SK-N-SH (cell line): ENCODE measurements around the gene CSPG5. TPM values are rescaled to one million over a fixed set of nuclear protein-coding genes. Genes with fewer than 3 reads are reported as not detected.

ENCODE experiments used
- CTCF ChIA-PET: fragments of 300-600, 350-600 bp; formaldehyde crosslinking; extraction: SDS; loops from one replicate; lab custom pipeline; 2021; lab: Yijun Ruan, JAX
- POLR2A ChIA-PET: fragments of 350-600 bp; sonication (Branson Sonifier 250); formaldehyde crosslinking; extraction: SDS; loops from one replicate; lab custom pipeline; 2020; ENCODE audit warnings: antibody characterized with exemption, inconsistent platforms; lab: Yijun Ruan, JAX
- DNase-seq: peaks from one replicate; pipeline ENCODE4 v3.0.0; 2012
- H2AFZ ChIP-seq: fragments of 200-600 bp; sonication (generic); 2 replicates; pipeline ENCODE4 v1.8.1; 2016; ENCODE audit warnings: antibody characterized with exemption, mild to moderate bottlenecking, low read depth
- H3F3A ChIP-seq: fragments of 200-600 bp; sonication (generic); replicated peaks from 2 replicates; pipeline ENCODE3; 2016; ENCODE audit warnings: antibody characterized with exemption, mild to moderate bottlenecking; ENCODE audit not compliant: insufficient read depth
- H3K27ac ChIP-seq, 2 experiments: fragments of 200-500 bp in 1 of 2; fragments of 200-600 bp in 1 of 2; sonication (Bioruptor generic) in 1 of 2; sonication (generic), shearing (Covaris generic) in 1 of 2; 2 replicates each; pipeline versions ENCODE4 v1.5.1 to v1.6.1; 2014 to 2016; ENCODE audit warnings: low read depth in 2 of 2, inconsistent platforms in 1 of 2, low read length in 1 of 2, mild to moderate bottlenecking in 1 of 2, mixed read lengths in 1 of 2
- H3K27me3 ChIP-seq: fragments of 200-600 bp; sonication (generic), shearing (Covaris generic); 2 replicates; pipeline ENCODE4 v1.6.1; 2016; ENCODE audit warnings: mixed run types; ENCODE audit not compliant: insufficient read depth
- H3K36me3 ChIP-seq, 2 experiments: fragments of 200-500 bp in 1 of 2; fragments of 200-600 bp in 1 of 2; sonication (Bioruptor generic) in 1 of 2; sonication (generic) in 1 of 2; replicated peaks in 1 of 2; 2 replicates each; pipeline versions ENCODE3 to v1.5.1; 2014 to 2016; ENCODE audit warnings: low read length in 1 of 2, mild to moderate bottlenecking in 1 of 2; ENCODE audit not compliant: insufficient read depth in 2 of 2, control insufficient read depth in 1 of 2
- H3K4me1 ChIP-seq, 2 experiments: fragments of 200-500 bp in 1 of 2; fragments of 200-600 bp in 1 of 2; sonication (Bioruptor generic) in 1 of 2; sonication (generic), shearing (Covaris generic) in 1 of 2; 2 replicates each; pipeline versions ENCODE4 v1.5.1 to v1.6.1; 2014 to 2016; ENCODE audit warnings: low read depth in 1 of 2, low read length in 1 of 2, mixed run types in 1 of 2; ENCODE audit not compliant: insufficient read depth in 2 of 2, control insufficient read depth in 1 of 2
- H3K4me2 ChIP-seq: fragments of 200-600 bp; sonication (generic), shearing (Covaris generic); 2 replicates; pipeline ENCODE4 v1.6.1; 2017; ENCODE audit warnings: mixed run types
- H3K4me3 ChIP-seq, 2 experiments: fragments of 200-500 bp in 1 of 2; fragments of 200-600 bp in 1 of 2; sonication (Bioruptor generic) in 1 of 2; sonication (generic), shearing (Covaris generic) in 1 of 2; 2 replicates each; pipeline versions ENCODE4 v1.5.1 to v1.8.1; 2014 to 2016; ENCODE audit warnings: low read depth in 2 of 2, inconsistent platforms in 1 of 2, low read length in 1 of 2, mild to moderate bottlenecking in 1 of 2, mixed read lengths in 1 of 2, moderate library complexity in 1 of 2
- H3K79me2 ChIP-seq: fragments of 200-600 bp; sonication (generic); 2 replicates; pipeline ENCODE4 v1.8.1; 2017; ENCODE audit warnings: mild to moderate bottlenecking; ENCODE audit not compliant: insufficient read depth
- H3K9ac ChIP-seq: fragments of 200-600 bp; sonication (generic); 2 replicates; pipeline ENCODE4 v1.6.1; 2017; ENCODE audit warnings: mixed run types
- H3K9me2 ChIP-seq: fragments of 200-600 bp; sonication (generic); 2 replicates; pipeline ENCODE4 v1.6.1; 2017; ENCODE audit warnings: mixed run types
- H3K9me3 ChIP-seq: fragments of 200-600 bp; sonication (generic); 2 replicates; pipeline ENCODE4 v1.6.1; 2017; ENCODE audit warnings: mixed run types, mild to moderate bottlenecking, moderate library complexity
- H4K20me1 ChIP-seq: fragments of 200-600 bp; sonication (generic); 2 replicates; pipeline ENCODE4 v1.6.1; 2017; ENCODE audit warnings: mild to moderate bottlenecking, mixed run types; ENCODE audit not compliant: insufficient read depth
- ELF1 ChIP-seq: IDR thresholded peaks from 2 replicates; pipeline ENCODE4 v1.4.0; 2012
- FOXM1 ChIP-seq: IDR thresholded peaks from 2 replicates; pipeline ENCODE4 v1.4.0; 2012; ENCODE audit warnings: low read depth, mild to moderate bottlenecking
- GABPA ChIP-seq: IDR thresholded peaks from 2 replicates; pipeline ENCODE4 v1.4.0; 2012; ENCODE audit warnings: low read depth, mild to moderate bottlenecking
- NRF1 ChIP-seq: IDR thresholded peaks from 2 replicates; pipeline ENCODE4 v1.6.1; 2012; ENCODE audit warnings: low read depth, mild to moderate bottlenecking, low read length
- WGBS: methylation state at CpG from one replicate; pipeline ENCODE4 v1.1.6; 2017; ENCODE audit warnings: low lambda C conversion rate; 5-methylcytosine and 5-hydroxymethylcytosine counted together
- polyA plus RNA-seq, 3 experiments: library from polyadenylated mRNA; depleted of rRNA; stranded (reverse); fragments of >200 nt; gene quantifications; 2 replicates each; pipeline ENCODE4 v1.2.3, GENCODE V29; 2012
- TF ChIP-seq, protein P1 (sequence below): fragments of 150-350 bp; IDR thresholded peaks from 2 replicates; pipeline ENCODE4 v1.6.1; 2016; ENCODE audit warnings: mild to moderate bottlenecking, low read depth, low read length
- TF ChIP-seq, protein P2 (sequence below): IDR thresholded peaks from 2 replicates; pipeline ENCODE4 v1.6.1; 2012; ENCODE audit warnings: mild to moderate bottlenecking, low read depth, low read length, moderate library complexity
- TF ChIP-seq, protein P3 (sequence below): IDR thresholded peaks from 2 replicates; pipeline ENCODE4 v1.4.0; 2012; ENCODE audit warnings: low read depth
- TF ChIP-seq, protein P4 (sequence below): IDR thresholded peaks from 2 replicates; pipeline ENCODE4 v1.4.0; 2012; ENCODE audit warnings: low read depth, borderline replicate concordance

CSPG5 gene
- polyA plus RNA-seq, 1 of the 3 experiments (the other 2 are of a cell fraction), result 0.58 TPM

DNA sequence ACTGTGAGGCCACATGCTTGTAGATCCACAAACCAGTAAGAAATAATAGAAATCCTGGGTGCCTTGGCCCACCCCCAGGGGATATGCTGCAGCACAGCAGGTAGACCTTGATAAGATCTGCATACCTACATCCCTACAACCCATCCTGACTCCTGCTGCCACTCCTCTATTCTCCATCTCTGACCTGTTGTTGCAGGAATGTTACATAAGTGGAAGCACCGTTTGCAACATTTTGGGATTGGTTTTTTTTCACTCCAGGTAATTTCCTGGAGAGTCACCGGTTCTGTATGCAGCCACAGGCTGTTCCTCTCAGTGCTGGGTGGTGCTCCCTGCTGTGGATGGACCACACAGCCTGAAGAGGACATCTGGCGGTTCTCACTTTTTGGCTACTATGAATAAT, 16.1 kb upstream of the CSPG5 start:
- no peaks in the 10 kb centered on the region; the same call in 1 of the 2 replicates for H3K79me2 ChIP-seq
- POLR2A ChIA-PET, result no interaction called here
- 90% methylated on average over 3 of the region's 3 CpGs for WGBS

More for the DNA sequence above, 16.1 kb upstream of the CSPG5 start:
- Histone ChIP-seq H3K36me3 (peaks cover 30 to 43% of the 10 kb centered on the region in 2 experiments), H3K27ac (no peak overlapping the region), H3K27me3 (no peaks in the 10 kb centered on the region), H3K4me2 (no peak overlapping the region), H3K9me2 (no peaks in the 10 kb centered on the region), H2AFZ (no peak overlapping the region), H4K20me1 (0 out of 2 replicates have a peak, but pooled peaks cover 3% of the 10 kb centered on the region), H3K9ac (no peak overlapping the region), H3K4me1 (no peaks in the 10 kb centered on the region), H3K9me3 (no peaks in the 10 kb centered on the region), H3K4me3 (no peak overlapping the region), H3F3A (no peaks in the 10 kb centered on the region)
- CTCF ChIA-PET, result no interaction called here
- TF ChIP-seq ELF1 (no peak), GABPA (no peak), FOXM1 (no peak), NRF1 (no peak)
- TF ChIP-seq, protein P1, sequence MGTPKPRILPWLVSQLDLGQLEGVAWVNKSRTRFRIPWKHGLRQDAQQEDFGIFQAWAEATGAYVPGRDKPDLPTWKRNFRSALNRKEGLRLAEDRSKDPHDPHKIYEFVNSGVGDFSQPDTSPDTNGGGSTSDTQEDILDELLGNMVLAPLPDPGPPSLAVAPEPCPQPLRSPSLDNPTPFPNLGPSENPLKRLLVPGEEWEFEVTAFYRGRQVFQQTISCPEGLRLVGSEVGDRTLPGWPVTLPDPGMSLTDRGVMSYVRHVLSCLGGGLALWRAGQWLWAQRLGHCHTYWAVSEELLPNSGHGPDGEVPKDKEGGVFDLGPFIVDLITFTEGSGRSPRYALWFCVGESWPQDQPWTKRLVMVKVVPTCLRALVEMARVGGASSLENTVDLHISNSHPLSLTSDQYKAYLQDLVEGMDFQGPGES, result no peak
- TF ChIP-seq, protein P2, sequence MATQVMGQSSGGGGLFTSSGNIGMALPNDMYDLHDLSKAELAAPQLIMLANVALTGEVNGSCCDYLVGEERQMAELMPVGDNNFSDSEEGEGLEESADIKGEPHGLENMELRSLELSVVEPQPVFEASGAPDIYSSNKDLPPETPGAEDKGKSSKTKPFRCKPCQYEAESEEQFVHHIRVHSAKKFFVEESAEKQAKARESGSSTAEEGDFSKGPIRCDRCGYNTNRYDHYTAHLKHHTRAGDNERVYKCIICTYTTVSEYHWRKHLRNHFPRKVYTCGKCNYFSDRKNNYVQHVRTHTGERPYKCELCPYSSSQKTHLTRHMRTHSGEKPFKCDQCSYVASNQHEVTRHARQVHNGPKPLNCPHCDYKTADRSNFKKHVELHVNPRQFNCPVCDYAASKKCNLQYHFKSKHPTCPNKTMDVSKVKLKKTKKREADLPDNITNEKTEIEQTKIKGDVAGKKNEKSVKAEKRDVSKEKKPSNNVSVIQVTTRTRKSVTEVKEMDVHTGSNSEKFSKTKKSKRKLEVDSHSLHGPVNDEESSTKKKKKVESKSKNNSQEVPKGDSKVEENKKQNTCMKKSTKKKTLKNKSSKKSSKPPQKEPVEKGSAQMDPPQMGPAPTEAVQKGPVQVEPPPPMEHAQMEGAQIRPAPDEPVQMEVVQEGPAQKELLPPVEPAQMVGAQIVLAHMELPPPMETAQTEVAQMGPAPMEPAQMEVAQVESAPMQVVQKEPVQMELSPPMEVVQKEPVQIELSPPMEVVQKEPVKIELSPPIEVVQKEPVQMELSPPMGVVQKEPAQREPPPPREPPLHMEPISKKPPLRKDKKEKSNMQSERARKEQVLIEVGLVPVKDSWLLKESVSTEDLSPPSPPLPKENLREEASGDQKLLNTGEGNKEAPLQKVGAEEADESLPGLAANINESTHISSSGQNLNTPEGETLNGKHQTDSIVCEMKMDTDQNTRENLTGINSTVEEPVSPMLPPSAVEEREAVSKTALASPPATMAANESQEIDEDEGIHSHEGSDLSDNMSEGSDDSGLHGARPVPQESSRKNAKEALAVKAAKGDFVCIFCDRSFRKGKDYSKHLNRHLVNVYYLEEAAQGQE, result no peak
- TF ChIP-seq, protein P3, sequence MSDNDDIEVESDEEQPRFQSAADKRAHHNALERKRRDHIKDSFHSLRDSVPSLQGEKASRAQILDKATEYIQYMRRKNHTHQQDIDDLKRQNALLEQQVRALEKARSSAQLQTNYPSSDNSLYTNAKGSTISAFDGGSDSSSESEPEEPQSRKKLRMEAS, result no peak
- TF ChIP-seq, protein P4, sequence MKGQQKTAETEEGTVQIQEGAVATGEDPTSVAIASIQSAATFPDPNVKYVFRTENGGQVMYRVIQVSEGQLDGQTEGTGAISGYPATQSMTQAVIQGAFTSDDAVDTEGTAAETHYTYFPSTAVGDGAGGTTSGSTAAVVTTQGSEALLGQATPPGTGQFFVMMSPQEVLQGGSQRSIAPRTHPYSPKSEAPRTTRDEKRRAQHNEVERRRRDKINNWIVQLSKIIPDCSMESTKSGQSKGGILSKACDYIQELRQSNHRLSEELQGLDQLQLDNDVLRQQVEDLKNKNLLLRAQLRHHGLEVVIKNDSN, result no peak
- no peak for DNase-seq
